Stimulated activated CD8-positive, alpha-beta memory T cell treated with anti-CD3 and anti-CD28 coated beads, Interleukin-15, amount 100 ng/mL, for 4 hours (primary cell): ENCODE measurements around the gene DNAJB7.
"Not testable (repeated sequence)": the region's sequence is repeated elsewhere in the genome, so short reads cannot be mapped to it uniquely, and the experiment has no call there.

Experiments used
- DNase-seq, 2 donors: peaks; one replicate each; pipeline ENCODE4 v3.0.0-alpha.2; 2020; ENCODE audit warnings: low read depth in 2 of 2

The DNAJB7 gene

DNA sequence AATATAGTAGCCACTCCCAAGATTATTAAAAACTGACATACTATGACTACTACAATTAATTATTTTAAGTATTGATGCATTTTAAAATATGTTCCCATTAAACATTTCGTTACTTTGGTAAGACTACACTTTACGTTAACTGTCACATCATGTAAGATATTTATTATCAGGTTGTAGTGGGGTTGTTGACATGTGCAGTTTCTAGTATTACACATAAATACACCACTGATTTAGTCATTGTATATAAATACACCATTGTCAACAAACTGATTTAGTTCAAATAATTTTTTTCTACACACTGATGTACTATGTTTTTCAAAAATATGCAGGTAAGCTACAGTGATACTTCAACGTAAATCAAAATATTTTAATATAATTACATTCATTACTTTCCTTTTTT is 17.0 kb downstream of the DNAJB7 start:
- DNase-seq: no peak

DNA sequence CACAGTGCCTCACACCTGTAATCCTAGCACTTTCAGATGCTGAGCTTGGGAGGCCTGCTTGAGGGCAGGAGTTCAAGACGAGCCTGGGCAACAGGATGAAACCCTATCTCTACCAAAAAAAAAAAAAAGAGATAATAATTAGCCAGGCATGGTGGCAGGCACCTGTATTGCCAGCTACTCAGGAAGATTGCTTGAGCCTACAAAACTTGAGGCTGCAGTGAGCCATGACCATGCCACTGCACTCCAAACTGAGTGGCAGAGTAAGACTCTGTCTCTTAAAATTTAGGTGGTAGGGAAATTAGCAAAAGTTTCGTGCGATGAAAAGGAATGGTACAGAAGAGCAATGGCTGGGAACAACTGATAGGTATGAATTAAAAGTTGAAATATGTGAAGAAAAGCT is 23.4 kb downstream of the DNAJB7 start:
- DNase-seq: no peak

DNA sequence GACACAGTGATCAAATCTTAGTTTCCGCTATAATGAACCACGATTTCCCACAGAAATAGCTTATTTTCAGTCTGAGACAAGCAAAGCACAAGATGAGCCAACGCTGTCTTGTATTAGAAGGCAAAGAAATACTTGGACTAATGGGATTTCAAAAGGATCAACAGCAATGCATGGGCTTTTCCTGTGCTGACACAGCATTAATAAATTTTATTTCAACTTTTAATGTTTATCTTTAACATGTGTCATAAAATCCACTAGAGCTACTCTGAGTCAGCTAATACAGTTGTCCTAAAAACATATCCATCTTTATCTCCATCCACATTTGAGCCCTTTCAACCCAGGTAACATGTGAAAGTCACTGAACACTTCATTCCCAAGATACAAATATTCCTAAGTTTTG is 27.3 kb downstream of the DNAJB7 start:
- DNase-seq: no peak

DNA sequence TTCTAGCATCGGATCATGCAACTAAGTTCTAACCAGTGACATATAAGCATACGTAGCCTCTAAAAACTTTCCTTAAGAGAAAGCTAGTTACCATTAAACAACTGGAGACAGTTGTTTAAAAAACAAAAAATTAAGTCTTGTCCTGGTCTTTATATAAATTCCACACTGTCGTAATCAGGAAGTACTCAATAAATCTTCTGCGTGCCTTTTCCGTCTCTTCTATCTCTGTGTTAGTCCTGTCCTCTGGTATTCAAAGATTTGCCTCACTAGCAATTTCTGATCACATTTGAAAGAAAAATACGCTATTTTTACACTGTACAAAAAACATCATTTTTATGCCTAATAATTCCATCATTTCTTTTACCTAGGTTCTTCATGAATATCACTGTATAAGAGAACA is 32.8 kb downstream of the DNAJB7 start:
- DNase-seq: no peak

DNA sequence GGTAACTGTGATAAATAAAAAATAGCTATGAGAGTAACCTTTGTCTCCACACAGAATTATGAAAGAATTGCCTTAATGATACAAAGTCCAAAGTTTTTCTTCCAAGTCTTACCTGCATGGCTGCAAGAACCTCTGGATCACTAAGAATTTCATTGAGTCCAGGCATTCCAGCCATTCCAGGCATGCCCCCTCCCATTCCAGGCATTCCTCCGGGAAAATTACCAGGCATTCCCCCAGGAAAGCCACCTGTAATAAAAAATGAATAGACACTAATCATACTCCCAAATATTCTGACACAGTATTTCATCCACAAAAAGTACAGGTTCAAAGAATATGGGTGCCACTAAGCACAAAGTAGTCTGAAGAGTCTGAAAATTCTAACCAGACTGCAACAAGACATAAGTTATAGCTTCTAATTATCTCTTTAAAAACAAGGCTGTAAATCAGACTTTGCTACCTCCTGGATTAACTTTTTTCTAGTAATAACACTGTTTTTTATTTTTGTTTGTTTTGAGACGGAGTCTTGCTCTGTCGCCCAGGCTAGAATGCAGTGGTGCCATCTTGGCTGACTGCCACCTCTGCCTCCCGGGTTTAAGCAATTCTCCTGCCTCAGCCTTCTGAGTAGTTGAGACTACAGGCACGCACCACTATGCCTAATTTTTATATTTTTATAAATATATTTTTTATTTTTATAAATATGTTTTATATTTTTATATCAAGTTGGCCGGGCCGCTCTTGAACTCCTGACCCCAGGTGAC is 34.8 kb downstream of the DNAJB7 start:
- no peak for DNase-seq

DNA sequence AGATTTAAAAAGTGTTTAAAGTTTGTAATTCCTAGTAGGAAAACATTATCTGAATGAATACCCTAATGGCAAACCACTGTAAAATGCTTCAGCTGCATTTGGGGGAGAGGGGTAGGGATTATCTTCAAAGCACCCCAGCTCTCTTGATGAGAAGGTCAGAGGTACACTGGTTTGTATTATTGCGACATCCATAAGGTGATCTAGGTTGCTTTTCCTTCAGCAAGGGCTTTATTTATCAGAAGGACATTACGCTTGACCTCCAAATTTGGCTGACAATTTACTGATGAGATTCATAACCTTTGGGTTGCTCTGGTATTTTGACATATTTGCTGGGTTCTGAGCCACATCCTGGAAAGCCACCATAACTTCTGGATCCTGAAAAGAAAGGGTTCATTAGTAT is 35.6 kb downstream of the DNAJB7 start:
- not testable (repeated sequence) for DNase-seq

DNA sequence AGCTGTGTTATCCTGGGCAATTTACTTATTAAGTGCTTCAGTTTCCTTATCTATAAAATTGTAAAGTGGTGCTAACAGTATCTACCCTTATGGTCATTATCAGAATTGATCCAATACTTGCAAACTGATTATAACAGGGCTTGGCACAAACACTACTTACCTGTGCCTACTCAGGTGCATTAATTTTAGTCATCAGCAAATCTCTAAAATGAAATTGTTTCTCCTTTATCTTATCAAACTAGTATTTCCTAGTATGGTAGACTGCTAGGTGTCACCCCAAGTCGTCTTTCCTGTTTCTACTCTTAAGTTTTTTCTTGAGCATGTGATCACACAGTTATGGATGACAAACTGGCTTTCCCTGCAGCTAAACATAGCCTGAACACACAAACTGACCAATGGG is 38.5 kb downstream of the DNAJB7 start:
- no peak for DNase-seq

DNA sequence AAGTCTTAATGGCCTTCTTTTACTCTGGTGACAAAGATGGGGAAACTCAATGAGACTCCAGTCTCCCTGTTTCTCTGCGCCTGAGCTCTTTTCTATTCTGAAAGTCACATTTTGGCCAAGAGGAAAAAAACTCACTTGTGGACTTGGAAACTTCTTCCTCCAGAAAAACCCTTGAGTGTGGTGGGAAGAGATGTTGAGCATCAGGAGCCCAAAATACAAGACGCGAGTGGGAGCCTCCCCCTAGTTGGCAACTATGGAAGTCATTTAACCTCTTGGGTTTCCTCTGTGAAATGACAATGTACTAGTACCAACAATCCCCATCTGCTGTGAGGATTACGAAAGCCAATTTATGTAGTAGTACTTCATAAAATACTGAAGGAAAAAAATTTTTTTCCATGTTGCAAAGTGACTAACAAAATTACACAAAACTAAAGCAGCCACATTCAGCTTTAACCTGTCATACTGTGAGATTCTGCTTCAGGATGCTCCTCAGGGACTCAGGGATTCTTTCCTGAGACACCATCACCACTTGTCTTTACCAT is 42.2 kb downstream of the DNAJB7 start:
- DNase-seq: no peak

DNA sequence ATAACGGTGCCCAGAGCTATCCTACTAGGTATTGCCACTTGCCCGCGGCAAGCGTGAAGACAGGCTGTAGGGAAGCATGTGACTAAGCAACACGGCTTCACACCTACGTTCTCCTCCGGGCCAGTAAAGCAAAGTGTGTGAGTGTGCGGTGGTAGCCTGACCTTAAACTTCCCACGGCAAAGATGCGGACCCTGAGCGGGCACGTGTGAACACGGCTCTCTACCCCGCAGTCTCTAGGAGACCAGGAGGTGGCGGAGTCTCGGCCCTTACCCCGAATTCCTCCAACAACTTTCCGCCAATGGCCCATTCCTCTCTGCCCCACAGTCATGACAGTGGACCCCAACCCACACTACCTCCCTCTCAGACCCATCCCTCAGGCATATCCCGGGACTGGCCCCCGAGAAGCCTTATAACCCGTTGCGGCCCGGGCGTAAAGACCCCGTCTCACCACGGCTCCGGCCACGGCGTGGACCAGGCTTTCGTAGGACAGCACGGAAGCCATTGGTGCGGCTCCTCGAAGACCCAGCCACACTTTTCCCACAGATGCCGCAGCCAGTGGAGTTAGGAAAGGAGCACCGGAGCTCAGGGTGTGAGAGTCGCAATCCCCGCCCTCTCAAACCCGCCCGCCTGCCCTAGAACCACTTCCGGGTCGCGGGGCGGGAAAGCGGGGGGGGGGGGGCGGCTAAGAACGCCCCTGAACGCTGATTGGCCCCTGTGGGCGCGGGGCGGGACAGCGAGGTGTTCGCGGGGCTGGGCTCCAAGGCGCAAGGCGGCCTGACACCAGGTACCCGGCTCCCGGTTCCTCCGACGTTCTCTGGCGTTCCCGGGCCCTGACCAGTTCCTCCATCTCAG is 42.9 kb downstream of the DNAJB7 start, which contains the start of gene SLC25A17:
TSS of gene SLC25A17 (minus strand) at position 600 of the 852 bp plus-strand sequence. CDS start at position 502, 98 bp downstream.
- DNase-seq: peak; percentile 75 to 80

DNA sequence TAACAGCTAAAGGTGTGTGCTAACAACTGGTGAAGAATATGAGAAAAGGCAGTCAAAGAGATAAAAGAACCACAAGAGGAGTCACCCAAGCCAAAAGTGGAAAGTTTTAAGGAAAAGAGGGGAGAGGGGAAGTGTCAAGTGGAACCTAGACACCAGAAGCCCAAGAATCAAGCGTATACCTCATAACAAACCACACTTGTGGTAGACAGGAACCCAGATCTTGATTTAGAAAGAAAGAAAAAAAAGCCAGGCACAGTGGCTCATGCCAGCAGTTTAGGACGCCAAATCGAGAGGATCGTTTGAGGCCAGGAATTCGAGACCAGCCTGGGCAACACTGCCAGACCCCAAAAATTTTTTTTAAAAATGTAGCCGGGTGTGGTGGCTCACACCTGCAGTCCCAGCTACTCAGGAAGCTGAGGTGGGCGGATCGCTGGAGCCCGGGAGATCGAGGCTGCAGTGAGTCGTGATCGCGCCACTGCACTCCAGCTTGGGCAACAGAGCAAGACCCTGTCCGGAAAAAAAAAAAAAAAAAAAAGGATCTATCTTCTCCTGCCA is 43.6 kb downstream of the DNAJB7 start:
- DNase-seq: peak in 1 of 2 donors; percentile 0

DNA sequence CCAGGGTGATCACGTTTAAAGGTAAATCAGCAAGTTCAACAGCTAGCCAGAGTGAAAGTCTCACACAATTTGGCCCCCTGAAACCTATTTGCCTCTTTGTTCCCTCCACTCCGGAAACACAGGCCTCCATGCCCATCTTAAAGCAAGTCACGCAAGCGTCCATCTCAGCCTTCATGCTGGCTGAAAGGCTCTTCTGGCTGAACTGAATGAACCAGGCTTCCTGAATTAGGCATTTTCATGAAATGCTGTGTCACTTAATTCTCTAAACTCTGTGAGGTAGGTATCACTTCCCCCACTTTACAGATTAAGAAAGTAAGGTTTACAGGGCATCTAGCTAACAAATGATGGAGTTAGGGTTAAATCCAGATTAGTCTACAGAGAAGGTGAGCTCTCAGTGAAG is 44.2 kb downstream of the DNAJB7 start:
- DNase-seq: no peak

DNA sequence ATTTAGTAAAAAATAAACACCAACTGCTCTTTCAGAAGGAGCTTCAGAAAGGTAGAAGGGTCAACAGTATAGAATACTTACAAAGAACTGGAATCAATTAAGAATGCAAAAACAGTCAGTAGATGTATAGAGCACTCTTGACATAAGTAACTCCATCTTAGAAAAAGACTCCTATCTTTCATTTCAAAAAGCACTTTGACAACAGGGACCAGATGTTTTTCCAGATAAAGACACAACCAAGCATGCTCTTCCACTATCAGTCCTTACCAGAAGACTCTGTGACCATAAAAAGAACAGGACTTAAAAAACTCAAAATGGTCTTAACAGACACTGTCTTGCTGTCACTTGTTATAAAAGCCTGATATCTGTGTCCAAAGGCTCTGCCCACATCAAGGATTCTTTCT is 48.0 kb downstream of the DNAJB7 start:
- DNase-seq: no peak
